ENCODE results near the gene SERPINA3.
"Not testable (repeated sequence)": the region's sequence is repeated elsewhere in the genome, so short reads cannot be mapped to it uniquely, and the experiment has no call there.

SERPINA3 gene

DNA sequence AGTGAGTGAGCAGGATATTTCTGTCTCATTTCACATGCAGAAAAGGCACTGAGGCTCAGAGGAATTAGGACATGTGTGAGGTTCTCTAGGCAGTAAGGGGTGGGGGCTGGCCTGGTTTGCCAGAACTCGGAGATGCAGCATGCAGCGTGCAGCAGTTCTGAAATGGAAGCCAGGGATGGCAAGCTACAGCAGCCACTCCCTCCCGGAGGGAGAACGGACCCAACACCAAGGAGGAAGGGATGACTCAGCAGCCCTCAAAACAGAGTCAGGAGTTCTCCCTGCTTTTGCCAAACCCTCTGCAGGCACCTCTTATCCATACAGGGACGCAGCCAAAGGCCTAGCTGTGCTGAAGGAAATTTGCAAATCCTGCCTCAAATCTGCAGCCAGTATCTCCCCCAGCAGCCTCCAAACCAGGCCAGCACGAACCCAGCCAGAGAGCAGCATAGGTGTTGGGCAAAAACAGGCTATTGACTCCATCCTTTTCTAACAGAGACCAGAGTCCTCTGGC is 10.3 kb upstream of the SERPINA3 start:
- no peak for TF ChIP-seq CTCF (IDR thresholded peaks at IDR 0.05; ENCODE audit: low read depth, low read length, poor library complexity, severe bottlenecking)
- no peak for TF ChIP-seq EZH2phosphoT487 (IDR thresholded peaks at IDR 0.05; ENCODE audit: borderline replicate concordance, low read length)
- no peaks in the 10 kb centered on the region for H3K9me3 ChIP-seq (ENCODE audit: control insufficient read depth, insufficient read depth, low read length)
- no peaks in the 10 kb centered on the region for H4K20me1 ChIP-seq (ENCODE audit: control insufficient read depth, insufficient read depth, low read depth, low read length)
- no peaks in the 10 kb centered on the region for H3K4me1 ChIP-seq (ENCODE audit: control insufficient read depth, low read length)
- no peaks in the 10 kb centered on the region for H3K9me2 ChIP-seq (replicated peaks; ENCODE audit: control insufficient read depth, low read length)
- peaks cover 8% of the 10 kb centered on the region; the same call in 1 of the 2 replicates for H3K27me3 ChIP-seq (ENCODE audit: control insufficient read depth, low read length)
- H3K36me3 ChIP-seq (ENCODE audit: control insufficient read depth, low read length) = no peaks in the 10 kb centered on the region
- no peaks in the 10 kb centered on the region for H3F3A ChIP-seq (ENCODE audit: control insufficient read depth, insufficient read depth)
- H3K4me3 ChIP-seq (ENCODE audit: low read length) = no peak overlapping the region
- no peak overlapping the region for H3K4me2 ChIP-seq (ENCODE audit: low read length)
- no peak overlapping the region for H3K27ac ChIP-seq (ENCODE audit: low read depth, low read length)
- H3K79me2 ChIP-seq (ENCODE audit: control insufficient read depth, low read length) = no peaks in the 10 kb centered on the region

DNA sequence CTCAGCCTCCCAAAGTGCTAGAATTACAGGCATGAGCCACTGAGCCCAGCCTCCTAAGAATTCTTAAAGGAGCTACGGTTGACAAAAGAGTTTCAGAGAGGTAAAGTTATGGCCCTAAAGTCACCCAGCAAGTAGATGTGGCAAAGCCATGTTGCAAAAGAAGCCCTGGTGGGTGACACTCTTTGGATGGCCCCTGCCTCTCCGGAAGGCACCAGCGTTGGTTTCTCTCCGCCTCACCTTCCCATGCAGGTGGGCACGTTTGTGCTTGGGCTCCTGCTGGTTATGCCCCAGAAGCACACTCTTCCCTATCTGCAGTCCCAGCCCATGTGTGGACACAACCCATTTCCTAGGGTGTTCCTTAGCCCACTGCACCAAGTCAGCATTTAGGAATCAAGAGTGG is 9.5 kb upstream of the SERPINA3 start:
- H3K79me2 ChIP-seq (ENCODE audit: control insufficient read depth, low read length) = no peaks in the 10 kb centered on the region
- H3K4me1 ChIP-seq (ENCODE audit: control insufficient read depth, low read length) = no peaks in the 10 kb centered on the region
- H3K27me3 ChIP-seq (ENCODE audit: control insufficient read depth, low read length) = peaks cover 8% of the 10 kb centered on the region; the same call in 1 of the 2 replicates
- no peak overlapping the region for H3K27ac ChIP-seq (ENCODE audit: low read depth, low read length)
- H3K4me3 ChIP-seq (ENCODE audit: low read length) = no peak overlapping the region
- H3K36me3 ChIP-seq (ENCODE audit: control insufficient read depth, low read length) = no peaks in the 10 kb centered on the region
- TF ChIP-seq EZH2phosphoT487 (IDR thresholded peaks at IDR 0.05; ENCODE audit: borderline replicate concordance, low read length) (no peak), CTCF (IDR thresholded peaks at IDR 0.05; ENCODE audit: low read depth, low read length, poor library complexity, severe bottlenecking) (no peak)
- H3F3A ChIP-seq (ENCODE audit: control insufficient read depth, insufficient read depth) = no peaks in the 10 kb centered on the region
- H4K20me1 ChIP-seq (ENCODE audit: control insufficient read depth, insufficient read depth, low read depth, low read length) = no peaks in the 10 kb centered on the region
- H3K9me2 ChIP-seq (replicated peaks; ENCODE audit: control insufficient read depth, low read length) = no peaks in the 10 kb centered on the region
- no peak overlapping the region for H3K4me2 ChIP-seq (ENCODE audit: low read length)
- no peaks in the 10 kb centered on the region for H3K9me3 ChIP-seq (ENCODE audit: control insufficient read depth, insufficient read depth, low read length)

- Histone ChIP-seq H3F3A (ENCODE audit: control insufficient read depth, insufficient read depth) (no peaks in the 10 kb centered on the region), H3K79me2 (ENCODE audit: control insufficient read depth, low read length) (no peaks in the 10 kb centered on the region), H3K9me3 (ENCODE audit: control insufficient read depth, insufficient read depth, low read length) (no peaks in the 10 kb centered on the region), H3K4me1 (ENCODE audit: control insufficient read depth, low read length) (no peaks in the 10 kb centered on the region), H3K27me3 (ENCODE audit: control insufficient read depth, low read length) (peaks cover 8% of the 10 kb centered on the region; the same call in 1 of the 2 replicates), H3K4me2 (ENCODE audit: low read length) (no peak overlapping the region), H3K4me3 (ENCODE audit: low read length) (no peak overlapping the region), H3K36me3 (ENCODE audit: control insufficient read depth, low read length) (no peaks in the 10 kb centered on the region), H3K9me2 (replicated peaks; ENCODE audit: control insufficient read depth, low read length) (no peaks in the 10 kb centered on the region), H3K27ac (ENCODE audit: low read depth, low read length) (no peak overlapping the region), H4K20me1 (ENCODE audit: control insufficient read depth, insufficient read depth, low read depth, low read length) (no peaks in the 10 kb centered on the region)
- TF ChIP-seq CTCF (IDR thresholded peaks at IDR 0.05; ENCODE audit: low read depth, low read length, poor library complexity, severe bottlenecking) (no peak), EZH2phosphoT487 (IDR thresholded peaks at IDR 0.05; ENCODE audit: borderline replicate concordance, low read length) (no peak)
Observed at GRCh38 chr14:94605361-94605760, 6.8 kb upstream of the SERPINA3 start.

- not testable (repeated sequence) for H3K27me3 ChIP-seq (ENCODE audit: control insufficient read depth, low read length); H4K20me1 ChIP-seq (ENCODE audit: control insufficient read depth, insufficient read depth, low read depth, low read length); H3K4me2 ChIP-seq (ENCODE audit: low read length); H3K4me1 ChIP-seq (ENCODE audit: control insufficient read depth, low read length); H3K27ac ChIP-seq (ENCODE audit: low read depth, low read length); H3K36me3 ChIP-seq (ENCODE audit: control insufficient read depth, low read length); H3F3A ChIP-seq (ENCODE audit: control insufficient read depth, insufficient read depth); H3K79me2 ChIP-seq (ENCODE audit: control insufficient read depth, low read length); H3K9me2 ChIP-seq (replicated peaks; ENCODE audit: control insufficient read depth, low read length); H3K9me3 ChIP-seq (ENCODE audit: control insufficient read depth, insufficient read depth, low read length); H3K4me3 ChIP-seq (ENCODE audit: low read length)
Observed at GRCh38 chr14:94608966-94609365, 3.2 kb upstream of the SERPINA3 start.

All from DOHH2 (cell line).